HG02759 (cell line): Measurements from ENCODE around the gene KCTD20.

ENCODE experiments used
- ATAC-seq: cut with Tn5 transposase; IDR thresholded peaks from one replicate; pipeline ENCODE4 v1.9.1; 2021; ENCODE audit warnings: mild to moderate bottlenecking, moderate library complexity; ENCODE audit not compliant: unreplicated experiment

Gene KCTD20

GRCh38 chr6:36524871-36525270 lies 82.1 kb downstream of the KCTD20 start:
- no peak for ATAC-seq

- ATAC-seq = no peak
Observed at GRCh38 chr6:36525346-36525745, 82.5 kb downstream of the KCTD20 start.

GRCh38 chr6:36526066-36526465 lies 83.3 kb downstream of the KCTD20 start:
- no peak for ATAC-seq

GRCh38 chr6:36533321-36533720 lies 90.5 kb downstream of the KCTD20 start:
- ATAC-seq = no peak

- no peak for ATAC-seq
Observed at GRCh38 chr6:36536873-36537547, 94.2 kb downstream of the KCTD20 start.

- ATAC-seq = no peak
Observed at GRCh38 chr6:36539814-36540568, 97.2 kb downstream of the KCTD20 start.
